Measurements from ENCODE around the gene NKAIN1.

- TF ChIP-seq CTCF (conservative IDR thresholded peaks at IDR 0.05; ENCODE audit: low read depth, low read length), result no peak
- no peak for TF ChIP-seq EZH2 (IDR thresholded peaks at IDR 0.05; ENCODE audit: borderline replicate concordance, low read depth, low read length, poor library complexity, severe bottlenecking)
These were observed 32.6 kb downstream of the NKAIN1 start for GRCh38 chr1:31207046-31207445.

Measured in A673 (cell line).